K562 (cell line): ENCODE measurements around the gene PSEN1.

ENCODE experiments used
- BACH1 ChIP-seq: fragments of 200-800 bp; sonication (Bioruptor generic); IDR thresholded peaks from 2 replicates; pipeline ENCODE4 v1.6.1; 2016; ENCODE audit warnings: missing genetic modification characterization, missing compliant biosample characterization
- TF ChIP-seq, protein P1 (sequence below): fragments of 250-450 bp; sonication (Bioruptor Pico); IDR thresholded peaks from 2 replicates; pipeline ENCODE4 v1.5.0; 2020; ENCODE audit warnings: mild to moderate bottlenecking, borderline replicate concordance

DNA sequence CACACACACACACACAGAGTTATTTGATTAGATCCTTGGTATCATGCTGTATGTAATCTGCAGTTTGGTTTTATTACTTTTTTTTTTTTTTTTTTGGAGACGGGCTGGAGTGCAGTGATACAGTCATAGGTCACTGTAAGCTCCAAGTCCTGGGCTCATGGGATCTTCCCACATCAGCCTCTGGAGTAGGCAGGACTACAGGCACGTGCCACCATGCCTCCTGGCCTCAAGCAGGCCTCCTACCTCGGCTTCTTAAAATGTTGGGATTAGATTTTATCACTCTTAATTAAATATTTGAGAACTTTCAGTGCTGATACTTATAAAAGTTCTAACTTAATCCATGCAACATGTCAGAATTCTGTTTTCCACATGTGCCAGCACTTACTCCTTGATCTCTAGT lies 31.3 kb upstream of the PSEN1 start:
- TF ChIP-seq, protein P1, sequence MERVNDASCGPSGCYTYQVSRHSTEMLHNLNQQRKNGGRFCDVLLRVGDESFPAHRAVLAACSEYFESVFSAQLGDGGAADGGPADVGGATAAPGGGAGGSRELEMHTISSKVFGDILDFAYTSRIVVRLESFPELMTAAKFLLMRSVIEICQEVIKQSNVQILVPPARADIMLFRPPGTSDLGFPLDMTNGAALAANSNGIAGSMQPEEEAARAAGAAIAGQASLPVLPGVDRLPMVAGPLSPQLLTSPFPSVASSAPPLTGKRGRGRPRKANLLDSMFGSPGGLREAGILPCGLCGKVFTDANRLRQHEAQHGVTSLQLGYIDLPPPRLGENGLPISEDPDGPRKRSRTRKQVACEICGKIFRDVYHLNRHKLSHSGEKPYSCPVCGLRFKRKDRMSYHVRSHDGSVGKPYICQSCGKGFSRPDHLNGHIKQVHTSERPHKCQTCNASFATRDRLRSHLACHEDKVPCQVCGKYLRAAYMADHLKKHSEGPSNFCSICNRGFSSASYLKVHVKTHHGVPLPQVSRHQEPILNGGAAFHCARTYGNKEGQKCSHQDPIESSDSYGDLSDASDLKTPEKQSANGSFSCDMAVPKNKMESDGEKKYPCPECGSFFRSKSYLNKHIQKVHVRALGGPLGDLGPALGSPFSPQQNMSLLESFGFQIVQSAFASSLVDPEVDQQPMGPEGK (CRISPR knock-in tag): no peak
- no peak for TF ChIP-seq BACH1 (tag)
